ENCODE data around the gene FOLR2. TPM values are rescaled to one million over a fixed set of nuclear protein-coding genes. Genes with fewer than 3 reads are reported as not detected.

The FOLR2 gene
- total RNA-seq, 1 donor from 2014 or later = not detected

- Mint-ChIP-seq H3K27ac (ENCODE audit: unreplicated experiment) (no peak overlapping the region), H3K9me3 (no peaks in the 10 kb centered on the region), H3K27me3 (ENCODE audit: low read depth) (peaks cover 33% of the 10 kb centered on the region), H3K36me3 (ENCODE audit: low read depth) (peaks cover 15% of the 10 kb centered on the region), H3K4me3 (peak overlapping the region; percentile 41), H3K4me1 (peaks cover 21% of the 10 kb centered on the region)
- no peak for DNase-seq (ENCODE audit: low read depth, low spot score)
- TF ChIP-seq, protein P1, sequence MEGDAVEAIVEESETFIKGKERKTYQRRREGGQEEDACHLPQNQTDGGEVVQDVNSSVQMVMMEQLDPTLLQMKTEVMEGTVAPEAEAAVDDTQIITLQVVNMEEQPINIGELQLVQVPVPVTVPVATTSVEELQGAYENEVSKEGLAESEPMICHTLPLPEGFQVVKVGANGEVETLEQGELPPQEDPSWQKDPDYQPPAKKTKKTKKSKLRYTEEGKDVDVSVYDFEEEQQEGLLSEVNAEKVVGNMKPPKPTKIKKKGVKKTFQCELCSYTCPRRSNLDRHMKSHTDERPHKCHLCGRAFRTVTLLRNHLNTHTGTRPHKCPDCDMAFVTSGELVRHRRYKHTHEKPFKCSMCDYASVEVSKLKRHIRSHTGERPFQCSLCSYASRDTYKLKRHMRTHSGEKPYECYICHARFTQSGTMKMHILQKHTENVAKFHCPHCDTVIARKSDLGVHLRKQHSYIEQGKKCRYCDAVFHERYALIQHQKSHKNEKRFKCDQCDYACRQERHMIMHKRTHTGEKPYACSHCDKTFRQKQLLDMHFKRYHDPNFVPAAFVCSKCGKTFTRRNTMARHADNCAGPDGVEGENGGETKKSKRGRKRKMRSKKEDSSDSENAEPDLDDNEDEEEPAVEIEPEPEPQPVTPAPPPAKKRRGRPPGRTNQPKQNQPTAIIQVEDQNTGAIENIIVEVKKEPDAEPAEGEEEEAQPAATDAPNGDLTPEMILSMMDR (conservative IDR thresholded peaks at IDR 0.05) = no peak
Measured at GRCh38 chr11:72236774-72237111, 20.1 kb downstream of the FOLR2 start.

GRCh38 chr11:72237112-72237931 lies 20.7 kb downstream of the FOLR2 start:
- Mint-ChIP-seq H3K27ac (ENCODE audit: unreplicated experiment) (no peak overlapping the region), H3K36me3 (ENCODE audit: low read depth) (peaks cover 21% of the 10 kb centered on the region), H3K27me3 (ENCODE audit: low read depth) (peaks cover 39% of the 10 kb centered on the region), H3K9me3 (no peaks in the 10 kb centered on the region), H3K4me1 (peaks cover 21% of the 10 kb centered on the region), H3K4me3 (peak overlapping the region; percentile 12)
- TF ChIP-seq, protein P1 (conservative IDR thresholded peaks at IDR 0.05) = no peak
- no peak for DNase-seq (ENCODE audit: low read depth, low spot score)

DNA sequence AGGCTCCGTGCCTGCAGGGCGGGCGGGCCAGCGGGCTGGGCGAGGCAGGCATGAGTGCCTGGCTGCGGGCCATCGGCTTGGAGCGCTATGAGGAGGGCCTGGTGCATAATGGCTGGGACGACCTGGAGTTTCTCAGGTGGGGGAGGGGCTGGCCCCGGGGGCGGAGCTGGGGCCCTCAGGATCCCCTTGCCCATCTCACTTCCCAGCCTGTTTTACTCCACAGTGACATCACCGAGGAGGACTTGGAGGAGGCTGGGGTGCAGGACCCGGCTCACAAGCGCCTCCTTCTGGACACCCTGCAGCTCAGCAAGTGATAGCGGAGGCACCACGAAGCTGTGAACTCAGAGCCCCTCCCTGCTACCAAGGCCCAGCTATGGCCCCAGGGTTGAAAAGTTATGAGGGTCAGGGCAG lies 21.5 kb downstream of the FOLR2 start:
- Mint-ChIP-seq H3K36me3 (ENCODE audit: low read depth) (peaks cover 22% of the 10 kb centered on the region), H3K9me3 (no peaks in the 10 kb centered on the region), H3K27ac (ENCODE audit: unreplicated experiment) (no peak overlapping the region), H3K4me1 (peaks cover 21% of the 10 kb centered on the region), H3K27me3 (ENCODE audit: low read depth) (peaks cover 46% of the 10 kb centered on the region), H3K4me3 (peak overlapping the region; percentile 72)
- DNase-seq (ENCODE audit: low read depth, low spot score) = peak; percentile 64
- TF ChIP-seq, protein P1 (conservative IDR thresholded peaks at IDR 0.05) = peak; percentile 73

GRCh38 chr11:72238492-72239312 lies 22.1 kb downstream of the FOLR2 start:
- DNase-seq (ENCODE audit: low read depth, low spot score) = no peak
- H3K4me3 Mint-ChIP-seq = peak overlapping the region; percentile 82
- H3K4me1 Mint-ChIP-seq = peaks cover 26% of the 10 kb centered on the region
- TF ChIP-seq, protein P1 (conservative IDR thresholded peaks at IDR 0.05) = no peak
- no peaks in the 10 kb centered on the region for H3K9me3 Mint-ChIP-seq
- H3K36me3 Mint-ChIP-seq (ENCODE audit: low read depth) = peaks cover 23% of the 10 kb centered on the region
- H3K27ac Mint-ChIP-seq (ENCODE audit: unreplicated experiment) = no peak overlapping the region
- peaks cover 53% of the 10 kb centered on the region for H3K27me3 Mint-ChIP-seq (ENCODE audit: low read depth)

DNA sequence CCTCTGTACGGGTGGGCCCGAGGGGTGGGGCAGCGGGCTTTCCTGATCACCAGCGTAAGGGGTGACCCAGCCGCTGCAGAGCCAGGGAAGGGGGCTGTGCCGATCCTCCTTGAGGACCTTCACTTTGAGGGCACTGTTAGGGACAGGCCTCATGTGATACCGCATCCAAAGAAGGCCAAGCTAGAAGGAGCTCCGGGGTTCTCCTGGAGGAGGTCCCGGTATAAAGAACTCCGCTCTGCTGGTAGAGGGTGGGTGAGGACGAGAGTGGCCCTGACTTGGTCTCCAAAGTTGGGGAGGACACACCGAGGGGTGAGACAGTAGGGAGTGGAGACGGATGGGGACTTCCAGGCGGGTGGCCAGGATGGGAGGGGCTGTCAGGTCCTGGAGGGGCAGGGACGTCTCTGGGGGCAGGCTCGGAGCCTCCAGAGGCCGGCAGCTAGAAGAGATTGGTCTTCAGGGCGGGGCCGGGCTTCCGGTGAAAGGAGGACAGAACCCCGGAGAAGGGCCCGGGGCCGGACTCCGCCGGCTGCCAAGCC lies 22.8 kb downstream of the FOLR2 start:
- H3K9me3 Mint-ChIP-seq = no peaks in the 10 kb centered on the region
- peaks cover 53% of the 10 kb centered on the region for H3K27me3 Mint-ChIP-seq (ENCODE audit: low read depth)
- H3K36me3 Mint-ChIP-seq (ENCODE audit: low read depth) = peaks cover 23% of the 10 kb centered on the region
- peaks cover 25% of the 10 kb centered on the region for H3K4me1 Mint-ChIP-seq
- no peak overlapping the region for H3K27ac Mint-ChIP-seq (ENCODE audit: unreplicated experiment)
- H3K4me3 Mint-ChIP-seq = peak overlapping the region; percentile 82
- DNase-seq (ENCODE audit: low read depth, low spot score) = peak; percentile 27
- TF ChIP-seq, protein P1 (conservative IDR thresholded peaks at IDR 0.05) = no peak

Data from neural crest cell (in vitro differentiated cells).